ENCODE data around the gene HOXD3. TPM values are rescaled to one million over a fixed set of nuclear protein-coding genes. Genes with fewer than 3 reads are reported as not detected.
A peak's percentile ranks its signal among the peaks of the same experiment; 100 is the strongest.

The HOXD3 gene
- total and polyA plus RNA-seq, 2 donors (not counting 1 experiment from before 2014, with no cell fraction given) = not detected

DNA sequence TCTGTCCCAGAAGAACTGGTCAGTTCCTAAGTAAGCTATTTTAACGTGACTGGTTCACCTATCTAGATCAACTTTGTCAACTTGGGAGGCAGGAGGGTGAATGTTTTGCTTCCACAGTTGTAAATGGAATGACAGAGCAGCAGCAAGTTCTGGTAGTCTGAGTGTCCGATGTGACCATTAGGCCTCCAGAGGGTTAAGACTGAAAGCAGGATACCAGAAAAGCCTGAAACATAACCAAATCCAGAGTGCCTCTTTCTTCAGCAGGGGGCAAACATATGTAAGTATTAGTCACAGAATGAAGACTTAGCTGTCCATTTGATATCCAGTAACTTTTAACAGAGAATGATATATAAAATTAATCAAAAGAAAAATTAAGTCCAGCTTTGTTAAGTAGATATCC, 9.2 kb downstream of the HOXD3 start:
- H4K20me1 ChIP-seq (ENCODE audit: control insufficient read depth, extremely low read depth, insufficient read depth, low read length) = no peaks in the 10 kb centered on the region
- H3K4me1 ChIP-seq (ENCODE audit: control insufficient read depth, extremely low read depth, insufficient read depth, low read length) = no peaks in the 10 kb centered on the region
- no peak overlapping the region for H3K4me2 ChIP-seq (ENCODE audit: extremely low read depth, insufficient read depth, low read length)
- no peak overlapping the region for H3K27ac ChIP-seq (ENCODE audit: insufficient read depth, low read length)
- no peaks in the 10 kb centered on the region for H3K9me3 ChIP-seq (ENCODE audit: control insufficient read depth, insufficient read depth, low read depth, low read length)
- no peaks in the 10 kb centered on the region for H3K79me2 ChIP-seq (ENCODE audit: control insufficient read depth, insufficient read depth, low read length)
- no peaks in the 10 kb centered on the region for H3K36me3 ChIP-seq (ENCODE audit: control insufficient read depth, insufficient read depth, low read length)
- H3K9ac ChIP-seq (ENCODE audit: insufficient read depth, low read length) = no peak overlapping the region
- TF ChIP-seq, protein P1, sequence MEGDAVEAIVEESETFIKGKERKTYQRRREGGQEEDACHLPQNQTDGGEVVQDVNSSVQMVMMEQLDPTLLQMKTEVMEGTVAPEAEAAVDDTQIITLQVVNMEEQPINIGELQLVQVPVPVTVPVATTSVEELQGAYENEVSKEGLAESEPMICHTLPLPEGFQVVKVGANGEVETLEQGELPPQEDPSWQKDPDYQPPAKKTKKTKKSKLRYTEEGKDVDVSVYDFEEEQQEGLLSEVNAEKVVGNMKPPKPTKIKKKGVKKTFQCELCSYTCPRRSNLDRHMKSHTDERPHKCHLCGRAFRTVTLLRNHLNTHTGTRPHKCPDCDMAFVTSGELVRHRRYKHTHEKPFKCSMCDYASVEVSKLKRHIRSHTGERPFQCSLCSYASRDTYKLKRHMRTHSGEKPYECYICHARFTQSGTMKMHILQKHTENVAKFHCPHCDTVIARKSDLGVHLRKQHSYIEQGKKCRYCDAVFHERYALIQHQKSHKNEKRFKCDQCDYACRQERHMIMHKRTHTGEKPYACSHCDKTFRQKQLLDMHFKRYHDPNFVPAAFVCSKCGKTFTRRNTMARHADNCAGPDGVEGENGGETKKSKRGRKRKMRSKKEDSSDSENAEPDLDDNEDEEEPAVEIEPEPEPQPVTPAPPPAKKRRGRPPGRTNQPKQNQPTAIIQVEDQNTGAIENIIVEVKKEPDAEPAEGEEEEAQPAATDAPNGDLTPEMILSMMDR (conservative IDR thresholded peaks at IDR 0.05 in 1 of 2, IDR thresholded peaks at IDR 0.05 in 1 of 2; ENCODE audit: low read depth in 1 of 2, low read length in 2 of 2) = no peak
- no peak for TF ChIP-seq EZH2 (IDR thresholded peaks at IDR 0.05; ENCODE audit: low read length, missing control alignments)
- peaks cover 56% of the 10 kb centered on the region for H3K27me3 ChIP-seq (ENCODE audit: control insufficient read depth, insufficient read depth, low read length)
- no peak overlapping the region for H2AFZ ChIP-seq (ENCODE audit: low read length)
- peak in 1 of 2 donors; percentile 52 for DNase-seq (ENCODE audit: low read depth in 2 of 2)
- H3K4me3 ChIP-seq (replicated peaks in 1 of 4; ENCODE audit: control extremely low read depth in 1 of 4, insufficient read depth in 1 of 4, low read depth in 3 of 4, low read length in 4 of 4) = no peak overlapping the region

DNA sequence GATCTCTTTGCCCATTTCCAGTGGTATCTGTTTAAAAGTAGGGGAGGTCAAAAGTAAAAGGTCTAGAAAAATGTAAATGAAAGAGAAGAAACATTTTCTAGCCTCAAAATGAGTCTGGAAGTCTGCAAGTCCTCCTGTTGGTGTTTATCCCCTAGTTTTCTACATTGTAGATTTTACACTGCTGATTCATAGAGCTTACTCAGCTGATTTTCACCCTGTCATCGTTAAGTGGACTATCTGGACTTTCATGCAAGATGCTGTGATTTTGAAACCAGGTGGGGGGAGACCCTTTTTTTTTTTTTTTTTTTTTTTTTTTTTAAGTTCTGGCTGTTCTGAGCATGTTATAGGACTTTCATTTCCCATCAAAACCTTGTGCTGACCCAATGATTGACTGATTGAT, 10.3 kb downstream of the HOXD3 start:
- Histone ChIP-seq H3K4me2 (ENCODE audit: extremely low read depth, insufficient read depth, low read length) (no peak overlapping the region), H3K4me1 (ENCODE audit: control insufficient read depth, extremely low read depth, insufficient read depth, low read length) (no peaks in the 10 kb centered on the region), H3K27me3 (ENCODE audit: control insufficient read depth, insufficient read depth, low read length) (peaks cover 52% of the 10 kb centered on the region), H3K79me2 (ENCODE audit: control insufficient read depth, insufficient read depth, low read length) (no peaks in the 10 kb centered on the region), H3K27ac (ENCODE audit: insufficient read depth, low read length) (no peak overlapping the region), H3K9me3 (ENCODE audit: control insufficient read depth, insufficient read depth, low read depth, low read length) (no peaks in the 10 kb centered on the region), H3K9ac (ENCODE audit: insufficient read depth, low read length) (no peak overlapping the region), H3K4me3 (replicated peaks in 1 of 4; ENCODE audit: control extremely low read depth in 1 of 4, insufficient read depth in 1 of 4, low read depth in 3 of 4, low read length in 4 of 4) (no peak overlapping the region), H4K20me1 (ENCODE audit: control insufficient read depth, extremely low read depth, insufficient read depth, low read length) (no peaks in the 10 kb centered on the region), H3K36me3 (ENCODE audit: control insufficient read depth, insufficient read depth, low read length) (no peaks in the 10 kb centered on the region), H2AFZ (ENCODE audit: low read length) (no peak overlapping the region)
- DNase-seq (ENCODE audit: low read depth in 2 of 2) = peak in 1 of 2 donors; percentile 60
- TF ChIP-seq, protein P1 (conservative IDR thresholded peaks at IDR 0.05 in 1 of 2, IDR thresholded peaks at IDR 0.05 in 1 of 2; ENCODE audit: low read depth in 1 of 2, low read length in 2 of 2) = no peak
- TF ChIP-seq EZH2 (IDR thresholded peaks at IDR 0.05; ENCODE audit: low read length, missing control alignments) = no peak

DNA sequence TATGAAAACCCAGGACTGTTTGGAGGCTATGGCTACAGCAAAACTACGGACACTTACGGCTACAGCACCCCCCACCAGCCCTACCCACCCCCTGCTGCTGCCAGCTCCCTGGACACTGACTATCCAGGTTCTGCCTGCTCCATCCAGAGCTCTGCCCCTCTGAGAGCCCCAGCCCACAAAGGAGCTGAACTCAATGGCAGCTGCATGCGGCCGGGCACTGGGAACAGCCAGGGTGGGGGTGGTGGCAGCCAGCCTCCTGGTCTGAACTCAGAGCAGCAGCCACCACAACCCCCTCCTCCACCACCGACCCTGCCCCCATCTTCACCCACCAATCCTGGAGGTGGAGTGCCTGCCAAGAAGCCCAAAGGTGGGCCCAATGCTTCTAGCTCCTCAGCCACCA, 12.1 kb downstream of the HOXD3 start:
- Histone ChIP-seq H3K9me3 (ENCODE audit: control insufficient read depth, insufficient read depth, low read depth, low read length) (no peaks in the 10 kb centered on the region), H3K27me3 (ENCODE audit: control insufficient read depth, insufficient read depth, low read length) (peaks cover 47% of the 10 kb centered on the region)

More for the DNA sequence above, 12.1 kb downstream of the HOXD3 start:
- no peak overlapping the region for H3K4me2 ChIP-seq (ENCODE audit: extremely low read depth, insufficient read depth, low read length)
- TF ChIP-seq, protein P1 (conservative IDR thresholded peaks at IDR 0.05 in 1 of 2, IDR thresholded peaks at IDR 0.05 in 1 of 2; ENCODE audit: low read depth in 1 of 2, low read length in 2 of 2) = no peak
- TF ChIP-seq EZH2 (IDR thresholded peaks at IDR 0.05; ENCODE audit: low read length, missing control alignments) = no peak
- no peaks in the 10 kb centered on the region for H3K4me1 ChIP-seq (ENCODE audit: control insufficient read depth, extremely low read depth, insufficient read depth, low read length)
- H4K20me1 ChIP-seq (ENCODE audit: control insufficient read depth, extremely low read depth, insufficient read depth, low read length) = no peaks in the 10 kb centered on the region
- H3K27ac ChIP-seq (ENCODE audit: insufficient read depth, low read length) = no peak overlapping the region
- H3K4me3 ChIP-seq (replicated peaks in 1 of 4; ENCODE audit: control extremely low read depth in 1 of 4, insufficient read depth in 1 of 4, low read depth in 3 of 4, low read length in 4 of 4) = no peak overlapping the region
- no peaks in the 10 kb centered on the region for H3K79me2 ChIP-seq (ENCODE audit: control insufficient read depth, insufficient read depth, low read length)
- no peak overlapping the region for H3K9ac ChIP-seq (ENCODE audit: insufficient read depth, low read length)
- no peak overlapping the region for H2AFZ ChIP-seq (ENCODE audit: low read length)
- no peaks in the 10 kb centered on the region for H3K36me3 ChIP-seq (ENCODE audit: control insufficient read depth, insufficient read depth, low read length)
- DNase-seq (ENCODE audit: low read depth in 2 of 2) = no peak

Data from fibroblast of lung (primary cell).